Islet precursor cell (in vitro differentiated cells): ENCODE data around the gene SEC16B.

Experiments
- DNase-seq: peaks from one replicate; pipeline ENCODE4 v3.0.0-alpha.2; 2018

SEC16B gene

GRCh38 chr1:177975588-177976495 is 6.0 kb upstream of the SEC16B start:
- DNase-seq: peak; percentile 79

- no peak for DNase-seq
Observed at GRCh38 chr1:177973585-177973984, 3.7 kb upstream of the SEC16B start.

GRCh38 chr1:177969109-177969508 is 749 bp downstream of the SEC16B start:
- no peak for DNase-seq

- no peak for DNase-seq
Observed at GRCh38 chr1:177966199-177966598, 3.7 kb downstream of the SEC16B start.

- DNase-seq: no peak
Observed at GRCh38 chr1:177965293-177965692, 4.6 kb downstream of the SEC16B start.

GRCh38 chr1:177964336-177964735 is 5.5 kb downstream of the SEC16B start:
- peak; percentile 67 for DNase-seq

GRCh38 chr1:177960939-177961622 is 8.8 kb downstream of the SEC16B start:
- DNase-seq: no peak

GRCh38 chr1:177959811-177960515 is 9.9 kb downstream of the SEC16B start:
- no peak for DNase-seq

- no peak for DNase-seq
Observed at GRCh38 chr1:177958092-177958491, 11.8 kb downstream of the SEC16B start.

- no peak for DNase-seq
Observed at GRCh38 chr1:177954076-177954475, 15.8 kb downstream of the SEC16B start.

- no peak for DNase-seq
Observed at GRCh38 chr1:177953549-177953948, 16.3 kb downstream of the SEC16B start.

- no peak for DNase-seq
Observed at GRCh38 chr1:177952691-177953090, 17.2 kb downstream of the SEC16B start.

- DNase-seq: no peak
Observed at GRCh38 chr1:177952249-177952648, 17.6 kb downstream of the SEC16B start.

GRCh38 chr1:177950506-177950905 is 19.4 kb downstream of the SEC16B start:
- DNase-seq: no peak

- peak; percentile 81 for DNase-seq
Observed at GRCh38 chr1:177948336-177948972, 21.4 kb downstream of the SEC16B start.

GRCh38 chr1:177947623-177948022 is 22.2 kb downstream of the SEC16B start:
- no peak for DNase-seq

GRCh38 chr1:177945943-177946650 is 23.8 kb downstream of the SEC16B start:
- DNase-seq: peak; percentile 91

GRCh38 chr1:177944016-177944949 is 25.6 kb downstream of the SEC16B start:
- no peak for DNase-seq

- DNase-seq: no peak
Observed at GRCh38 chr1:177941976-177942375, 27.9 kb downstream of the SEC16B start.

GRCh38 chr1:177940682-177941081 is 29.2 kb downstream of the SEC16B start:
- DNase-seq: no peak

- peak; percentile 63 for DNase-seq
Observed at GRCh38 chr1:177937931-177938330, 31.9 kb downstream of the SEC16B start.
